ENCODE measurements around the gene EIF4G3.

GRCh38 chr1:21201650-21202049, 25.0 kb upstream of the EIF4G3 start:
- TF ChIP-seq CTCF (IDR thresholded peaks at IDR 0.05) (no peak), POLR2A (IDR thresholded peaks at IDR 0.05) (no peak), EP300 (IDR thresholded peaks at IDR 0.05) (no peak)
